ENCODE measurements around the gene FMNL2. TPM values are rescaled to one million over a fixed set of nuclear protein-coding genes. Genes with fewer than 3 reads are reported as not detected.

FMNL2 gene
- total and polyA plus RNA-seq, 2 experiments from 2014 or later = 16.5 to 45.4 TPM

DNA sequence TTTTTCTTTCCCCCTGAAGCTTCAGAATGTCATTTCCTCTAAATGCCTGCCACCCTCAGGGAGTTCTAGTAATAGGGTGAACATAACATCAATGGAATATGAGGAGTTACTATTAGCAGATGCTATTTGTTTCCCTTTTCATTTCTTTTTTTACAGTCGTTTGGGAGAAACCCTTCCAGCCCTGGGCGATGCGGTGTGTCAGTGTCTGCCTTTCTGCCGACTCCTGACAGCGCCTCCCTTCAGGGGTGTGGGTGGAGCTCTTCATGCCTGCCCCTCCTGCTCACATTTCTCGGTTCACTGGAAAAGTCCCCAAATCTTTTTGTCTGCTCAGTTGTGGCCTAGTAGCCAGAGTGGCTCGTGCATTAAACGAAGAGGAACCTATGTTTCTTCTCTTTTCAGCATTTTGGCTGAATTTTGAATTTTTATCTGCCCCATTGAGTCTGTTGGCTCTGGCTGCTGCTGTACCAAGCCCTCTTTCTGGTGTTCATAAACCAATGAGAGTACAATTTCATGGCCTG is 72.3 kb downstream of the FMNL2 start:
- Histone ChIP-seq H3K4me3 (peak overlapping the region; percentile 38), H3K9me2 (ENCODE audit: insufficient read depth) (no peaks in the 10 kb centered on the region), H3K27me3 (ENCODE audit: insufficient read depth) (no peaks in the 10 kb centered on the region), H3K36me3 (ENCODE audit: insufficient read depth) (no peaks in the 10 kb centered on the region), H4K20me1 (replicated peaks; ENCODE audit: insufficient read depth) (peaks cover 28% of the 10 kb centered on the region), H3K4me2 (peak overlapping the region; percentile 69), H3K27ac (ENCODE audit: low read depth) (peak overlapping the region; percentile 59), H3K79me2 (replicated peaks; ENCODE audit: insufficient read depth) (peaks cover 94% of the 10 kb centered on the region), H3F3A (replicated peaks; ENCODE audit: low read depth) (no peaks in the 10 kb centered on the region), H2AFZ (no peak overlapping the region), H3K4me1 (ENCODE audit: insufficient read depth) (peaks cover 61% of the 10 kb centered on the region)
- no peaks in the 10 kb centered on the region for H3K36me3 Mint-ChIP-seq (ENCODE audit: low read depth)
- peak; percentile 38; the same call in 1 of the 2 replicates for TF ChIP-seq NANOG (IDR thresholded peaks at IDR 0.05; ENCODE audit: borderline replicate concordance)
- TF ChIP-seq JUNB (IDR thresholded peaks at IDR 0.05; ENCODE audit: unreplicated experiment) = no peak
- peak in 1 of 2 experiments; percentile 10; a peak in 1 of 4 replicates for TF ChIP-seq CTCF (conservative IDR thresholded peaks at IDR 0.05; ENCODE audit: low read depth in 2 of 2)
- peaks cover 81% of the 10 kb centered on the region for H3K4me1 Mint-ChIP-seq
- DNase-seq (ENCODE audit: low spot score) (peak; percentile 77), ATAC-seq (peak; percentile 97)
- peaks cover 5% of the 10 kb centered on the region for H3K27me3 Mint-ChIP-seq (ENCODE audit: insufficient read depth, low read depth, poor library complexity)
- no peaks in the 10 kb centered on the region for H3K9me3 Mint-ChIP-seq
- peak overlapping the region; percentile 68 for H3K27ac Mint-ChIP-seq
- H3K4me3 Mint-ChIP-seq = peak overlapping the region; percentile 58

DNA sequence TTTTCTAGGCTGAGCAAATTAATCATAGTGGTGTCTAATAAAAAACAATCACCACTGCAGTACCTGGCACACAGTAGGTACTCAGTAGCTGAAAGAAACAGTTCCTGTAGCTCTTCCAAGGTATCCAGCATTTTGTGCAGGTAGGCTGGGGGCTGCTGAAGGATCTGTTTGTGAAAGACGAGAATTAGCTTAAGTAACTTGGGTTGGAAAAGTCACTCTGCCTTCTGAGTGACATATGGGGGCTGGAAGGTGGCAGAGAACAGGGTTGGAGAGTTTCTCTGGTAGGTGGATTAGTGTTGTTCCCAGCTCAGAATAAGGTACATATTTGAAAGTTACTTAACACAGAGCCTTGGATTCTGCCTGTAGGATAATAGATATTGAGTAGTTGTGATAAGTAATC is 72.8 kb downstream of the FMNL2 start:
- Mint-ChIP-seq H3K4me3 (peak overlapping the region; percentile 58), H3K27ac (peak overlapping the region; percentile 68), H3K36me3 (ENCODE audit: low read depth) (no peaks in the 10 kb centered on the region), H3K9me3 (no peaks in the 10 kb centered on the region), H3K4me1 (peaks cover 78% of the 10 kb centered on the region), H3K27me3 (ENCODE audit: insufficient read depth, low read depth, poor library complexity) (peaks cover 5% of the 10 kb centered on the region)
- Histone ChIP-seq H3K27me3 (ENCODE audit: insufficient read depth) (no peaks in the 10 kb centered on the region), H3K4me3 (peak overlapping the region; percentile 38; the same call in 1 of the 2 replicates), H3F3A (replicated peaks; ENCODE audit: low read depth) (no peaks in the 10 kb centered on the region), H3K79me2 (replicated peaks; ENCODE audit: insufficient read depth) (peaks cover 94% of the 10 kb centered on the region), H3K9me2 (ENCODE audit: insufficient read depth) (no peaks in the 10 kb centered on the region), H3K4me2 (peak overlapping the region; percentile 69), H3K36me3 (ENCODE audit: insufficient read depth) (no peaks in the 10 kb centered on the region), H3K4me1 (ENCODE audit: insufficient read depth) (peaks cover 64% of the 10 kb centered on the region), H3K27ac (ENCODE audit: low read depth) (peak overlapping the region; percentile 59), H4K20me1 (replicated peaks; ENCODE audit: insufficient read depth) (peaks cover 27% of the 10 kb centered on the region), H2AFZ (no peak overlapping the region)
- ATAC-seq = peak; percentile 18
- no peak for DNase-seq (ENCODE audit: low spot score)
- TF ChIP-seq EZH2 (IDR thresholded peaks at IDR 0.05; ENCODE audit: low read depth, unreplicated experiment) = no peak
- TF ChIP-seq JUNB (IDR thresholded peaks at IDR 0.05; ENCODE audit: unreplicated experiment) = no peak
- TF ChIP-seq ZNF462 (CRISPR knock-in tag; IDR thresholded peaks at IDR 0.05) = no peak
- TF ChIP-seq REST (IDR thresholded peaks at IDR 0.05; ENCODE audit: unreplicated experiment) = no peak
- no peak for TF ChIP-seq NANOG (IDR thresholded peaks at IDR 0.05; ENCODE audit: borderline replicate concordance)
- no peak for TF ChIP-seq EZH2phosphoT487 (IDR thresholded peaks at IDR 0.05; ENCODE audit: unreplicated experiment)
